Vagina (tissue), 2 donors: ENCODE results near the gene VAX1.

ENCODE experiments used
- CTCF ChIP-seq, 3 experiments: fragments of 450-650 bp in 2 of 3; fragments of 200-600 bp in 1 of 3; sonication (generic) in 1 of 3; IDR thresholded peaks; one replicate each; pipeline ENCODE4 v1.5.1; 2017 to 2019; ENCODE audit warnings: antibody characterized with exemption in 3 of 3, mild to moderate bottlenecking in 2 of 3, moderate library complexity in 2 of 3
- POLR2AphosphoS5 ChIP-seq, 2 donors: sonication (generic); formaldehyde crosslinking; IDR thresholded peaks; one replicate each; pipeline ENCODE4 v1.9.0; 2017; ENCODE audit warnings: antibody characterized with exemption in 2 of 2, mild to moderate bottlenecking in 2 of 2, low read depth in 1 of 2; ENCODE audit not compliant: insufficient read depth in 1 of 2

GRCh38 chr10:117158297-117158696, 20.2 kb upstream of the VAX1 start:
- TF ChIP-seq CTCF (IDR thresholded peaks at IDR 0.05) = no peak
- no peak for TF ChIP-seq POLR2AphosphoS5 (IDR thresholded peaks at IDR 0.05; ENCODE audit: insufficient read depth in 1 of 2, low read depth in 1 of 2)
